HFFc6 (cell line): Measurements from ENCODE around the gene LBR. TPM values are rescaled to one million over a fixed set of nuclear protein-coding genes. Genes with fewer than 3 reads are reported as not detected.

Source experiments
- DNase-seq: peaks from one replicate; pipeline ENCODE4 v3.0.0-alpha.2; 2018
- H3K27ac Mint-ChIP-seq: 2 replicates; pipeline ENCODE4 v1.8.0; 2020; ENCODE audit warnings: mild to moderate bottlenecking, mixed read lengths
- H3K27me3 Mint-ChIP-seq: 2 replicates; pipeline ENCODE4 v1.8.0; 2021; ENCODE audit warnings: mild to moderate bottlenecking, moderate library complexity, mixed read lengths; ENCODE audit not compliant: insufficient read depth
- H3K36me3 Mint-ChIP-seq: 2 replicates; pipeline ENCODE4 v1.8.0; 2021; ENCODE audit warnings: low read depth, mixed read lengths
- H3K4me1 Mint-ChIP-seq: 2 replicates; pipeline ENCODE4 v1.8.0; 2020; ENCODE audit warnings: low read depth, mixed read lengths
- H3K4me3 Mint-ChIP-seq: 2 replicates; pipeline ENCODE4 v1.8.0; 2020; ENCODE audit warnings: mild to moderate bottlenecking, moderate library complexity, mixed read lengths
- H3K9me3 Mint-ChIP-seq: 2 replicates; pipeline ENCODE4 v1.8.0; 2020; ENCODE audit warnings: mild to moderate bottlenecking, mixed read lengths
- total RNA-seq, 6 experiments: library from RNA; stranded (reverse); fragmentation: NEBNext Ultra II Directional; extraction: Animal tissue kit (Norgen Biotek cat#: 25700); gene quantifications; 2 replicates in 1 of 6; 3 replicates in 5 of 6; pipeline ENCODE4 v1.2.3, GENCODE V29; 2021
- TF ChIP-seq, protein P1 (sequence below): fragments of 200-600 bp; sonication (generic); IDR thresholded peaks from 2 replicates; pipeline ENCODE4 v1.5.0; 2021; ENCODE audit warnings: antibody characterized with exemption, mild to moderate bottlenecking

LBR gene
- total RNA-seq, 6 experiments from 2014 or later = 20.7 to 42.7 (median 36.3) TPM

DNA sequence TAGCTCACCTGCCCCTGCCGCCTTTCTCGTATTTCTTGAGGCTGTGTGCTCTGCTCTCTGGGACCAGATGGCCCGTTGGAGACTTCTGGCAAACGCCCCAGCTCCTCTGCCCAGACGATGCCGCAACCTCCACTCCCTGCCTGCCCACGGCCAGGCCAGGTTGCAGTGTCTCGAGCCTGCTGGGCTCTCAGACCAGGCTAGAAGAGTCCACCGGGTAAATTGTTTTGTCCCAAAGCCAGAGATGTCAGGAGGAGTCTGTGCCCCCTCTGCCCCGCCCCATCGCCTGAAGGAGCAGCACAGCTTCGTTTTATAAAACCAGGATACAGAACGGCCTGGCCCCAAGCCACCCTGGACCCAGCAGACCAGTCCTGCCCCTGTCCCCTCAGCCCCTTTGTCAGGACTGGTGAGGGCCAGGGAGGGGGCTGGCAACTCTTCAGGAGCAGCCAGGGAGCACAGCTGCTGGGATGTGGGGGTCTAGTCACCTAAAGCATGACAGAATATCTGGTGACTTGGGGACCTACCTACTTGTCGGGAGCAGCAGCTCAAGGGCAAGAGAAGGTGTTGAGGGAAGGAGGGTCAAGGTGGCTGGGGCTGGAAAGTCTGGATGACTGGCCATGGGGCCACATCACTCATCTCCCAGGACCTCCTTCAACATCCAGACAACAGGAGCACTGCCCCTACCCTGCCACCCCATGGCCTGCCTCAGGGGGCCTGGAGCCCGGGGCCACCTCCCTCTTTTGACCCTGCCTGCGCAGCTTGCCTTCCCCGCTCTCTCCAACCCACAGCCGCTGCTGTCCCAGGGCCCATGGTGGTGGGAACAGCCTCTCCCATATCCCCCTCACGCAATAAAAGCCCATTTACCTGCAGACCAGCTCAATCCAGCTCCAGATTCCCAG is 33.9 kb upstream of the LBR start:
- no peaks in the 10 kb centered on the region for H3K9me3 Mint-ChIP-seq
- peaks cover 12% of the 10 kb centered on the region; the same call in 1 of the 2 replicates for H3K27me3 Mint-ChIP-seq
- peaks cover 38% of the 10 kb centered on the region for H3K4me1 Mint-ChIP-seq
- H3K27ac Mint-ChIP-seq = no peak overlapping the region
- no peaks in the 10 kb centered on the region for H3K36me3 Mint-ChIP-seq
- DNase-seq = no peak
- no peak overlapping the region for H3K4me3 Mint-ChIP-seq
- TF ChIP-seq, protein P1, sequence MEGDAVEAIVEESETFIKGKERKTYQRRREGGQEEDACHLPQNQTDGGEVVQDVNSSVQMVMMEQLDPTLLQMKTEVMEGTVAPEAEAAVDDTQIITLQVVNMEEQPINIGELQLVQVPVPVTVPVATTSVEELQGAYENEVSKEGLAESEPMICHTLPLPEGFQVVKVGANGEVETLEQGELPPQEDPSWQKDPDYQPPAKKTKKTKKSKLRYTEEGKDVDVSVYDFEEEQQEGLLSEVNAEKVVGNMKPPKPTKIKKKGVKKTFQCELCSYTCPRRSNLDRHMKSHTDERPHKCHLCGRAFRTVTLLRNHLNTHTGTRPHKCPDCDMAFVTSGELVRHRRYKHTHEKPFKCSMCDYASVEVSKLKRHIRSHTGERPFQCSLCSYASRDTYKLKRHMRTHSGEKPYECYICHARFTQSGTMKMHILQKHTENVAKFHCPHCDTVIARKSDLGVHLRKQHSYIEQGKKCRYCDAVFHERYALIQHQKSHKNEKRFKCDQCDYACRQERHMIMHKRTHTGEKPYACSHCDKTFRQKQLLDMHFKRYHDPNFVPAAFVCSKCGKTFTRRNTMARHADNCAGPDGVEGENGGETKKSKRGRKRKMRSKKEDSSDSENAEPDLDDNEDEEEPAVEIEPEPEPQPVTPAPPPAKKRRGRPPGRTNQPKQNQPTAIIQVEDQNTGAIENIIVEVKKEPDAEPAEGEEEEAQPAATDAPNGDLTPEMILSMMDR = no peak

- Mint-ChIP-seq H3K36me3 (no peaks in the 10 kb centered on the region), H3K27ac (no peak overlapping the region), H3K4me3 (no peak overlapping the region), H3K27me3 (peaks cover 12% of the 10 kb centered on the region; the same call in 1 of the 2 replicates), H3K4me1 (peaks cover 38% of the 10 kb centered on the region), H3K9me3 (no peaks in the 10 kb centered on the region)
- no peak for DNase-seq
- TF ChIP-seq, protein P1 = no peak
Observed at GRCh38 chr1:225460737-225461532, 33.1 kb upstream of the LBR start.

DNA sequence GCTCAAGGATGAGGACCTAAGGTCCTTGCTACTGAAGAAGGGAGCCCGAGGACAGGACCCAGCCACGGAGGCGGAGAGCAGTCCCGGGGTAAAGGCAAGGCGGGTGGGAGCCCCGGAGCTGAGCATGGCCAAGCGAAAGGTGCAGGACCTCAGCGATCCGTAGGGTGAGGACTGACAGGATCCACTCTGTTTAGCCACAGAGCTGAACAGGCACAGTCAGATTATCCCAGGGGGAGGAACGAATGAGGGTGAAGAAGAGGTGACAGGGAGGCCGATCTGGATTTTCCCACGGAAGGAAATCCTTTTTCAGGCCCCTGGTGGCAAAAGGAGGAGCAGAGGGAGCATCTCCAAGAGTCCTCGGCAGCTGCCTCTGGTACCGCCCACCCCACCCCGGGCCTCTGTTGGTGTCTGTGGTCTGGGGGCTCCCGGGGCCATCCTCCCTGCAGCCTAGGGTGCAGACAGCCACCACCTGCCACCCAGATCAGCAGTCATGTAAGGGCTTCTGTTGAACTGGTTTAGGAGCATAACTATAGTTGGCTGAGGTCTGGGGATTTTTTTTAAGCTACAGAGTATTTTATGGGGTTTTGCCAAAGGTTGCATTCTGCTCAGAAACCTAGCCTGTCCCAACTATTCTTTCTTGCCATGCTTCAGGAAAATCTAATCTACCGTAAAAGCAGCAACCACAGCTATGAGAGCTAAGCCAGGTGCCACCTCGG is 32.3 kb upstream of the LBR start:
- Mint-ChIP-seq H3K36me3 (no peaks in the 10 kb centered on the region), H3K27me3 (peaks cover 12% of the 10 kb centered on the region; the same call in 1 of the 2 replicates), H3K27ac (no peak overlapping the region), H3K4me3 (no peak overlapping the region), H3K4me1 (peaks cover 35% of the 10 kb centered on the region), H3K9me3 (no peaks in the 10 kb centered on the region)
- TF ChIP-seq, protein P1 = no peak
- no peak for DNase-seq

GRCh38 chr1:225458222-225458631 is 30.4 kb upstream of the LBR start:
- TF ChIP-seq, protein P1 = no peak
- Mint-ChIP-seq H3K27me3 (peaks cover 4% of the 10 kb centered on the region), H3K4me3 (no peak overlapping the region), H3K9me3 (no peaks in the 10 kb centered on the region), H3K4me1 (peaks cover 50% of the 10 kb centered on the region), H3K36me3 (no peaks in the 10 kb centered on the region), H3K27ac (no peak overlapping the region)
- no peak for DNase-seq

DNA sequence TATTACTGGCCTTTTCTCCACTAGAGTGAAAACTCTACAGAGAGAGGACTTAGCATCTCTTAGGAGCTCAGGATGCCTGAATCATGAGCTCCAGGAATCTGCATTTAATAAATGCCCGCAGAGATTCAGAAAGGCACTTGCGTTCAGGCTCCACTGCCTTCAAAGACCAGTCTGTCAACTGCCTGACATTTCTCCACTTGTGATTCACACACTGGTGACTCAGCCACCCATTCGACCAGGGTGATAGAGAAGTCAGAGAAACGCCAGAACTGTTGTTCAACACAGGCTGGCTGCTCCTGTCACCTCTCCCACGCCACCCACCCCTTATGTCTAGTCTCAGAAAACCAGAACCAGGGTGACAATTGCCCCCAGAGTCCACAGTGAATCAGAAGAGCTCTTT is 26.9 kb upstream of the LBR start:
- DNase-seq = peak; percentile 69
- Mint-ChIP-seq H3K27ac (peak overlapping the region; percentile 49), H3K4me3 (peak overlapping the region; percentile 23; the same call in 1 of the 2 replicates), H3K9me3 (no peaks in the 10 kb centered on the region), H3K4me1 (peaks cover 36% of the 10 kb centered on the region), H3K36me3 (no peaks in the 10 kb centered on the region), H3K27me3 (peaks cover 7% of the 10 kb centered on the region)
- TF ChIP-seq, protein P1 = no peak
